GM12892 (cell line): ENCODE results near the gene DCLK1.

ENCODE experiments used
- POLR2A ChIP-seq: IDR thresholded peaks from 2 replicates; pipeline ENCODE4 v1.6.1; 2011; ENCODE audit warnings: low read depth, low read length, control low read depth
- POLR2AphosphoS5 ChIP-seq: IDR thresholded peaks from 2 replicates; pipeline ENCODE4 v1.6.1; 2011; ENCODE audit warnings: low read depth, low read length, control low read depth
- TAF1 ChIP-seq: IDR thresholded peaks from 2 replicates; pipeline ENCODE4 v1.6.1; 2011; ENCODE audit warnings: low read depth, mild to moderate bottlenecking, control low read depth, low read length, borderline replicate concordance

- TF ChIP-seq TAF1 (no peak), POLR2AphosphoS5 (no peak), POLR2A (no peak)
These were observed 401.1 kb downstream of the DCLK1 start for GRCh38 chr13:35729926-35730627.
